ENCODE measurements around the gene CA12. TPM values are rescaled to one million over a fixed set of nuclear protein-coding genes. Genes with fewer than 3 reads are reported as not detected.

CA12 gene
- total RNA-seq, 2 donors from 2014 or later = 1.3 to 5.5 TPM

DNA sequence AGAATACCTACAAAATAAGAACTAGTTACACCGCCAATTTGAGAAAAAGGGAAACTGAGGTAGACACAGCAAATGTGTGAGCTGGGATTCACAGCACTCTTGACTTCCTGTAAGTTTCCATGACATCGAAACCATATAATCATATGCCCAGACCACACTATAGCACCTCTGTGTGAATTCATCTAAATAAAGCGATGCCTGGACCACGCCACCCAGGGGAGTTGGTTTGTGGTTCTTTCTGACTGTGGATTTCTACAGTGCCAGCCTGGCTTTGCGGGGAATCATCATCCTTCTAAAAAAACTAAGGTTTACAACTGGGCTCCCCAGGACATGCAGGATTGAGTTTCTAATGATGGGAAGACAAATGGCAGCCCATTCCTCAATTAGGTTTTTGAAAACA is 23.5 kb upstream of the CA12 start:
- H3K27me3 ChIP-seq = no peaks in the 10 kb centered on the region
- H3K36me3 ChIP-seq = no peaks in the 10 kb centered on the region
- no peak overlapping the region for H3K27ac ChIP-seq
- peak; percentile 40 for DNase-seq (ENCODE audit: low spot score)
- no peak overlapping the region for H3K4me3 ChIP-seq
- H3K9me3 ChIP-seq = no peaks in the 10 kb centered on the region
- H3K4me1 ChIP-seq = no peaks in the 10 kb centered on the region
- TF ChIP-seq CTCF (IDR thresholded peaks at IDR 0.05) = no peak

GRCh38 chr15:63403254-63403945 is 21.8 kb upstream of the CA12 start:
- Histone ChIP-seq H3K36me3 (no peaks in the 10 kb centered on the region), H3K27me3 (no peaks in the 10 kb centered on the region), H3K9me3 (no peaks in the 10 kb centered on the region), H3K4me1 (no peaks in the 10 kb centered on the region), H3K27ac (no peak overlapping the region), H3K4me3 (no peak overlapping the region)
- TF ChIP-seq CTCF (IDR thresholded peaks at IDR 0.05) = no peak
- DNase-seq (ENCODE audit: low spot score) = no peak

DNA sequence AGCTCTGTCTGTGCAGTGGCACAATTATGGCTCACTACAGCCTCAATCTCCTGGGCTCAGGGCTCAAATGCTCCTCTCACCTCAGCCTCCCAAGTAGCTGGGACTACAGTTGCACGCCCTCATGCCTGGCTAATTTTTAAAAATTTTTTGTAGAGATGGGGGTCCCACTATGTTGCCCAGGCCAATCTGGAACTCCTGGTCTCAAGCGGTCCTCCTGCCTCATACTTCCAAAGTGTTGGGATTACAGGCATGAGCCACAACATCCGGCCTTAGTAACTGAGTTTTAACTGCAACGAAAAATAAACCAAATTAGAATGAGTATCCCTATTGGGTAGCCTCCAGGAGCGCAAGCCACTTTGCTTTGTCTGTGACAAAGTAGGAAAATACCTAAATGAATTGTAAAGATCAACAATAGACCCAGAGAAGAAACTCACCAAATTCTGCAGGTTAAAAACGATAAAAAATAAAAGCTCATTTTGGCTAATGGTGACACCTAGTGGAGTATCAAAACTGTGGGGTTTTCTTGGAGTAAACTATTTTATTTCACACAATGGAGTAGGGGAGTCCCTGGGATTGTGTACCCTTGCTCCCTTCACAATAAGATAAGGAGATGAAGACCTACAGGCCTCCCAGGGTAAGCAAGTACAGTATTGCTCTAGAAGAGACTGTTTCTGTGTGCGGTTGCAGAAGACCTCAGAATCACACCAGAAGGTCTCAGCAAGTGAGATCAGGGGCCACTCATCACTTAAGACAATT is 21.0 kb upstream of the CA12 start:
- no peak for DNase-seq (ENCODE audit: low spot score)
- Histone ChIP-seq H3K4me3 (no peak overlapping the region), H3K9me3 (no peaks in the 10 kb centered on the region), H3K4me1 (no peaks in the 10 kb centered on the region), H3K27me3 (no peaks in the 10 kb centered on the region), H3K36me3 (no peaks in the 10 kb centered on the region), H3K27ac (no peak overlapping the region)
- TF ChIP-seq CTCF (IDR thresholded peaks at IDR 0.05) = peak; percentile 52 to 80

DNA sequence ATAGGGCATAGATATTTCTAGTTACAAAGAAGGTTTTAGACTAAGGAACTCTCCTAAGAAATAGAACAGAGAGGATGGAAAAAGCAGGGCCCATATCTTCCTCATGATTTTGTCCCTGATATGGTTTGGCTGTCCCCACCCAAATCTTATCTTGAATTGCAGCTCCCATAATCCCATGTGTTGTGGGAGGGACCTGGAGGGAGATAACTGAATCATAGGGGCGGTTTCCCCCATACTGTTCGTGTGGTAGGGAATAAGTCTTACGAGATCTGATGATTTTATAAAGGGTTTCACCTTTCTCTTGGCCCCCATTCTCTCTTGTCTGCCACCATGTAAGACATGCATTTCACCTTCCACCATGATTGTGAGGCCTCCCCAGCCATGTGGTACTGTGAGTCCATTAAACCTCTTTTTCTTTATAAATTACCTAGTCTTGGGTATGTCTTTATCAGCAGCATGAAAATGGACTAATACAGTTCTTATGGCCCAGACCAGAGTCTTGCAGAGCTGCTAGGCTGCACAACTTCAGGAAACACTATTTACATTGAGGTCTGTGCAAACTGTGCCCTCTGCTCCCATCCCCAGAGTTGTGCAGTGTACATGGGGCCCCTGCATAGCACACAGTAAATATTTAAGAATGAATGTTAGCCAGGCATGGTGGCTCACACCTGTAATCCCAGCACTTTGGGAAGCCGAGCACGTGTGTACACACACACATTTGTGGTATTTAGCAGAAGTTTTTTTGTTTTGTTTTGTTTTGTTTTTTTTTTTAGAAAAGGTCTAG is 20.3 kb upstream of the CA12 start:
- no peak for TF ChIP-seq CTCF (IDR thresholded peaks at IDR 0.05)
- no peaks in the 10 kb centered on the region for H3K27me3 ChIP-seq
- no peak overlapping the region for H3K4me3 ChIP-seq
- DNase-seq (ENCODE audit: low spot score) = no peak
- H3K27ac ChIP-seq = no peak overlapping the region
- H3K9me3 ChIP-seq = no peaks in the 10 kb centered on the region
- no peaks in the 10 kb centered on the region for H3K4me1 ChIP-seq
- H3K36me3 ChIP-seq = no peaks in the 10 kb centered on the region

DNA sequence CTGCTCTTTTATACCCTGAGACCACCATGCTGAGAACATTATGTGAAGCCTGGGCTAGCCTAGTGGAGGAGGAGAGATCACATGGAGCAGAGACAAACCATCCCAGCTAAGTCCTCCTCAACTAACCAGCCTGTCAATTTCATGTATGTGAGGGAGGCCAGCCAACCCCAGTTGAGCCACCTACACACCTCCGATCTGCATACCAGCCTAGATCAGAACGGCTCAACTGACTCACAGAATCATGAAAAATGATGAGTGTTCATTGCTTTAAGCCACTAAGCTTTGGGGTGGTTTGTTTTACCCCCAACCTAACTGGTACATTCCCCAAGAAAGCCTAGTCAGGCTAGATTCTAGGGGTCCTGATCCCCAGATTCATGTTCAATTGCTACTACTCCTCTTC is 19.4 kb upstream of the CA12 start:
- Histone ChIP-seq H3K36me3 (no peaks in the 10 kb centered on the region), H3K9me3 (no peaks in the 10 kb centered on the region), H3K27me3 (no peaks in the 10 kb centered on the region), H3K4me3 (no peak overlapping the region), H3K27ac (no peak overlapping the region), H3K4me1 (no peaks in the 10 kb centered on the region)
- no peak for DNase-seq (ENCODE audit: low spot score)
- TF ChIP-seq CTCF (IDR thresholded peaks at IDR 0.05) = no peak

All from right atrium auricular region (tissue), 2 donors.